ENCODE data around the gene PLSCR1.

GRCh38 chr3:146561879-146562278, 17.5 kb upstream of the PLSCR1 start:
- no peak for TF ChIP-seq ATF6 (CRISPR knock-in tag; IDR thresholded peaks at IDR 0.05)
- no peak for TF ChIP-seq LEF1 (IDR thresholded peaks at IDR 0.05)
- TF ChIP-seq POLR2A (conservative IDR thresholded peaks at IDR 0.05), result no peak
- TF ChIP-seq POLR2G (IDR thresholded peaks at IDR 0.05; ENCODE audit: low read depth, low read length), result no peak
- TF ChIP-seq ARHGAP35 (IDR thresholded peaks at IDR 0.05; ENCODE audit: partially characterized antibody), result no peak

Data from K562 (cell line).